Astrocyte (in vitro differentiated cells and primary cell): Measurements from ENCODE around the gene GSG1L. TPM values are rescaled to one million over a fixed set of nuclear protein-coding genes. Genes with fewer than 3 reads are reported as not detected.

Experiments
- DNase-seq: peaks from one replicate; pipeline ENCODE4 v3.0.0-alpha.2; 2010; ENCODE audit warnings: low read depth
- FAIRE-seq: peaks from 2 replicates; lab custom pipeline; 2011; peaks lifted over from hg19 to GRCh38; lab: Jason Lieb, UNC
- H2AFZ ChIP-seq: 2 replicates; pipeline ENCODE4 v1.6.0; 2012; ENCODE audit warnings: low read depth, low read length, inconsistent platforms
- H3K27ac ChIP-seq: 2 replicates; pipeline ENCODE4 v1.5.1; 2011; ENCODE audit warnings: low read depth, low read length, inconsistent platforms
- H3K27me3 ChIP-seq: 2 replicates; pipeline ENCODE4 v1.6.0; 2011; ENCODE audit warnings: low read length, inconsistent platforms; ENCODE audit not compliant: insufficient read depth
- H3K36me3 ChIP-seq: 2 replicates; pipeline ENCODE4 v1.5.1; 2011; ENCODE audit warnings: low read length, inconsistent platforms; ENCODE audit not compliant: insufficient read depth
- H3K4me1 ChIP-seq: 2 replicates; pipeline ENCODE4 v1.5.1; 2011; ENCODE audit warnings: low read length, inconsistent platforms; ENCODE audit not compliant: insufficient read depth
- H3K4me2 ChIP-seq: 2 replicates; pipeline ENCODE4 v1.6.0; 2012; ENCODE audit warnings: low read length, inconsistent platforms
- H3K4me3 ChIP-seq: 2 replicates; pipeline ENCODE4 v1.5.1; 2011; ENCODE audit warnings: low read depth, mild to moderate bottlenecking, low read length, inconsistent platforms; ENCODE audit not compliant: insufficient read depth
- H3K79me2 ChIP-seq: 2 replicates; pipeline ENCODE4 v1.6.0; 2012; ENCODE audit warnings: mild to moderate bottlenecking, low read length, inconsistent platforms; ENCODE audit not compliant: insufficient read depth
- H3K9ac ChIP-seq: 2 replicates; pipeline ENCODE4 v1.6.0; 2012; ENCODE audit warnings: mild to moderate bottlenecking, low read length, inconsistent platforms
- H3K9me3 ChIP-seq: 2 replicates; pipeline ENCODE4 v1.5.1; 2012; ENCODE audit warnings: low read depth, mild to moderate bottlenecking, low read length, inconsistent platforms; ENCODE audit not compliant: insufficient read depth
- H4K20me1 ChIP-seq: 2 replicates; pipeline ENCODE4 v1.6.0; 2012; ENCODE audit warnings: low read length, inconsistent platforms; ENCODE audit not compliant: insufficient read depth
- H3K27ac Mint-ChIP-seq: one replicate; pipeline ENCODE4 v1.8.0; 2021; ENCODE audit warnings: mild to moderate bottlenecking, mixed read lengths; ENCODE audit not compliant: unreplicated experiment
- H3K27me3 Mint-ChIP-seq: one replicate; pipeline ENCODE4 v1.8.0; 2021; ENCODE audit warnings: low read depth, mixed read lengths; ENCODE audit not compliant: unreplicated experiment
- H3K36me3 Mint-ChIP-seq: one replicate; pipeline ENCODE4 v1.8.0; 2021; ENCODE audit warnings: low read depth, mixed read lengths; ENCODE audit not compliant: unreplicated experiment
- H3K4me1 Mint-ChIP-seq: one replicate; pipeline ENCODE4 v1.8.0; 2021; ENCODE audit warnings: low read depth, mixed read lengths; ENCODE audit not compliant: unreplicated experiment
- H3K4me3 Mint-ChIP-seq: one replicate; pipeline ENCODE4 v1.8.0; 2021; ENCODE audit warnings: mild to moderate bottlenecking, moderate library complexity, mixed read lengths; ENCODE audit not compliant: unreplicated experiment
- H3K9me3 Mint-ChIP-seq: one replicate; pipeline ENCODE4 v1.8.0; 2021; ENCODE audit warnings: mild to moderate bottlenecking, mixed read lengths; ENCODE audit not compliant: unreplicated experiment
- CTCF ChIP-seq: IDR thresholded peaks from 2 replicates; pipeline ENCODE4 v1.5.1; 2011; ENCODE audit warnings: low read depth, mild to moderate bottlenecking, inconsistent platforms, low read length, moderate library complexity; ENCODE audit not compliant: insufficient read depth
- EZH2 ChIP-seq: IDR thresholded peaks from 2 replicates; pipeline ENCODE4 v1.6.1; 2012; ENCODE audit warnings: mild to moderate bottlenecking, low read length, inconsistent platforms; ENCODE audit not compliant: insufficient read depth
- total RNA-seq: library from RNA; stranded (reverse); gene quantifications from 2 replicates; pipeline ENCODE4 v1.2.1, GENCODE V29; 2021

The GSG1L gene
- total RNA-seq, 1 donor from 2014 or later = not detected

GRCh38 chr16:27841061-27841801 is 222.3 kb downstream of the GSG1L start:
- H3K27me3 ChIP-seq = peaks cover 11% of the 10 kb centered on the region
- H3K27ac Mint-ChIP-seq = no peak overlapping the region
- no peaks in the 10 kb centered on the region for H4K20me1 ChIP-seq
- no peaks in the 10 kb centered on the region for H3K9me3 Mint-ChIP-seq
- peaks cover 30% of the 10 kb centered on the region for H3K27me3 Mint-ChIP-seq
- H3K4me3 ChIP-seq = no peak overlapping the region
- H3K36me3 ChIP-seq = no peaks in the 10 kb centered on the region
- no peak overlapping the region for H3K27ac ChIP-seq
- TF ChIP-seq CTCF (no peak), EZH2 (no peak)
- H2AFZ ChIP-seq = no peak overlapping the region
- H3K9me3 ChIP-seq = no peaks in the 10 kb centered on the region
- H3K9ac ChIP-seq = no peak overlapping the region
- H3K4me1 ChIP-seq = no peaks in the 10 kb centered on the region
- H3K36me3 Mint-ChIP-seq = no peaks in the 10 kb centered on the region
- H3K79me2 ChIP-seq = no peaks in the 10 kb centered on the region
- FAIRE-seq = no peak
- H3K4me2 ChIP-seq = no peak overlapping the region
- H3K4me1 Mint-ChIP-seq = peaks cover 6% of the 10 kb centered on the region
- DNase-seq = no peak
- no peak overlapping the region for H3K4me3 Mint-ChIP-seq

GRCh38 chr16:27840311-27841060 is 223.0 kb downstream of the GSG1L start:
- DNase-seq (no peak), FAIRE-seq (no peak)
- Histone ChIP-seq H3K27ac (no peak overlapping the region), H3K36me3 (no peaks in the 10 kb centered on the region), H3K4me3 (no peak overlapping the region), H4K20me1 (no peaks in the 10 kb centered on the region), H3K79me2 (no peaks in the 10 kb centered on the region), H3K9ac (no peak overlapping the region), H3K4me2 (no peak overlapping the region), H3K27me3 (peaks cover 11% of the 10 kb centered on the region), H2AFZ (no peak overlapping the region), H3K9me3 (no peaks in the 10 kb centered on the region), H3K4me1 (no peaks in the 10 kb centered on the region)
- H3K36me3 Mint-ChIP-seq = no peaks in the 10 kb centered on the region
- TF ChIP-seq CTCF (no peak), EZH2 (no peak)
- H3K4me1 Mint-ChIP-seq = peaks cover 6% of the 10 kb centered on the region
- H3K9me3 Mint-ChIP-seq = no peaks in the 10 kb centered on the region
- no peak overlapping the region for H3K27ac Mint-ChIP-seq
- peaks cover 30% of the 10 kb centered on the region for H3K27me3 Mint-ChIP-seq
- no peak overlapping the region for H3K4me3 Mint-ChIP-seq

- no peaks in the 10 kb centered on the region for H3K9me3 ChIP-seq
- no peaks in the 10 kb centered on the region for H3K36me3 ChIP-seq
- H4K20me1 ChIP-seq = no peaks in the 10 kb centered on the region
- no peak for TF ChIP-seq CTCF
- no peak for TF ChIP-seq EZH2
- no peak overlapping the region for H3K4me2 ChIP-seq
- Mint-ChIP-seq H3K4me1 (peaks cover 6% of the 10 kb centered on the region), H3K27me3 (peaks cover 30% of the 10 kb centered on the region), H3K27ac (peak overlapping the region; percentile 77), H3K36me3 (no peaks in the 10 kb centered on the region), H3K9me3 (no peaks in the 10 kb centered on the region), H3K4me3 (no peak overlapping the region)
- H2AFZ ChIP-seq = no peak overlapping the region
- H3K4me3 ChIP-seq = no peak overlapping the region
- H3K27ac ChIP-seq = no peak overlapping the region
- no peaks in the 10 kb centered on the region for H3K4me1 ChIP-seq
- peak; percentile 53 for DNase-seq
- no peak overlapping the region for H3K9ac ChIP-seq
- H3K27me3 ChIP-seq = peaks cover 11% of the 10 kb centered on the region
- no peak for FAIRE-seq
- H3K79me2 ChIP-seq = no peaks in the 10 kb centered on the region
These were observed 224.1 kb downstream of the GSG1L start for GRCh38 chr16:27839419-27839818.
